ENCODE data around the gene VGLL4. TPM values are rescaled to one million over a fixed set of nuclear protein-coding genes. Genes with fewer than 3 reads are reported as not detected.
A peak's percentile ranks its signal among the peaks of the same experiment; 100 is the strongest.

VGLL4 gene
- total RNA-seq, 1 donor from 2014 or later = 29.4 TPM

DNA sequence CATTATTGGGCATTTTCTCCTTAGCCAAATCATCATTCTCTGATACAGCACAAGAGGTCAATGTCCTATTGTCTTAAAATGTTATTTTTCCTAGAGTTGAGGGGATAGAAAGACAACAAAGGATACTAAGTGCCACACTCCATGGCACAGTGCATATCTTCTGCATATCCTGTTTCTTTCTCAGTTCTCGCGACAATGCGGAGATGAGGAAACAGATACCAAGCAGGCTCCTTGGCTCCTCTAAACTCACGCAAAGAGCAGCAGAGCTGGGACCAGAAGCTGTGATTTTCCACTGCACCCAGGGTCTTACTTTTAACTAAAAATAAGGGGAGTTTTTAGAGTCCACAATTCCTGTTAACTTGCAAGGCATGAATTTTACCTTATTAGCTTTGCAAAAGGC lies 10.5 kb upstream of the VGLL4 start:
- Mint-ChIP-seq H3K27me3 (ENCODE audit: unreplicated experiment) (peaks cover 2% of the 10 kb centered on the region), H3K4me3 (ENCODE audit: unreplicated experiment) (no peak overlapping the region), H3K36me3 (ENCODE audit: unreplicated experiment) (no peaks in the 10 kb centered on the region), H3K9me3 (ENCODE audit: unreplicated experiment) (peaks cover 3% of the 10 kb centered on the region), H3K27ac (ENCODE audit: unreplicated experiment) (no peak overlapping the region), H3K4me1 (ENCODE audit: low read depth, unreplicated experiment) (peaks cover 6% of the 10 kb centered on the region)
- TF ChIP-seq, protein P1, sequence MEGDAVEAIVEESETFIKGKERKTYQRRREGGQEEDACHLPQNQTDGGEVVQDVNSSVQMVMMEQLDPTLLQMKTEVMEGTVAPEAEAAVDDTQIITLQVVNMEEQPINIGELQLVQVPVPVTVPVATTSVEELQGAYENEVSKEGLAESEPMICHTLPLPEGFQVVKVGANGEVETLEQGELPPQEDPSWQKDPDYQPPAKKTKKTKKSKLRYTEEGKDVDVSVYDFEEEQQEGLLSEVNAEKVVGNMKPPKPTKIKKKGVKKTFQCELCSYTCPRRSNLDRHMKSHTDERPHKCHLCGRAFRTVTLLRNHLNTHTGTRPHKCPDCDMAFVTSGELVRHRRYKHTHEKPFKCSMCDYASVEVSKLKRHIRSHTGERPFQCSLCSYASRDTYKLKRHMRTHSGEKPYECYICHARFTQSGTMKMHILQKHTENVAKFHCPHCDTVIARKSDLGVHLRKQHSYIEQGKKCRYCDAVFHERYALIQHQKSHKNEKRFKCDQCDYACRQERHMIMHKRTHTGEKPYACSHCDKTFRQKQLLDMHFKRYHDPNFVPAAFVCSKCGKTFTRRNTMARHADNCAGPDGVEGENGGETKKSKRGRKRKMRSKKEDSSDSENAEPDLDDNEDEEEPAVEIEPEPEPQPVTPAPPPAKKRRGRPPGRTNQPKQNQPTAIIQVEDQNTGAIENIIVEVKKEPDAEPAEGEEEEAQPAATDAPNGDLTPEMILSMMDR (IDR thresholded peaks at IDR 0.05; ENCODE audit: partially characterized antibody, unreplicated experiment) = no peak
- no peak for DNase-seq

DNA sequence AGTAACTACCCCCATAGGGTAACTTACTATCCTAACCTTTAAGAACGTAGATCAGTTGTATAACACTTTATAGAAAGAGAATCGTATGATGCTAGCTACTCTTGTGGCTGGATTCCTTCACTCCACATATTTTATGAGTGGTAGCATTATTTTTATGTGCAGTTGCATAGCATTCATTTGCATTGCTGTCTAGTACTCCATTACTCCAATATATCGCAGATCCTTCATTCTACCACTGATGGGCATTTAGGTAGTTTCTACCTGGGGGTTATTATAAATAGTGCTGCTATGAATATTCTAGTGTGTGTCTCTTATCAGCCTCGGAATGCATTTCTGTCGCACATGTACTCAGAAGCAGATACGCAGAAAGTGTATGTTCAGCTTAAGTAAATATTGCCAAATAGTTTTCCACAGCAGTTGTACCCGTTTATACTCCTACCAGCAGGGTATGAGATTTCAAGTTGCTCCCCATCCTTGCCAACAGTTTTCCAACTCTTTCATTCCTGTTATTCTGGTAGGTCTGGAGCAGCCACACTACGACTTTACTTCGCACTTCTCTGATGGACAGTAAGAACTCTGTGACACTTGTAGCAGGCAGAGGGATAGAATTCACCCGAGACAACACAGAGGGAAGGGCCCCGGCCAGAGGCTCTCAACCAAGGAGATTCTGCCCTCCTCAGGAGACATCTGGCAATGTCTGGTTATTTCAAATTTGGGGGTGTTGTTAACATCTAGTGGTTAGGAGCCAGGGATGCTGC lies 9.8 kb upstream of the VGLL4 start:
- Mint-ChIP-seq H3K4me3 (ENCODE audit: unreplicated experiment) (no peak overlapping the region), H3K36me3 (ENCODE audit: unreplicated experiment) (no peaks in the 10 kb centered on the region)

DNA sequence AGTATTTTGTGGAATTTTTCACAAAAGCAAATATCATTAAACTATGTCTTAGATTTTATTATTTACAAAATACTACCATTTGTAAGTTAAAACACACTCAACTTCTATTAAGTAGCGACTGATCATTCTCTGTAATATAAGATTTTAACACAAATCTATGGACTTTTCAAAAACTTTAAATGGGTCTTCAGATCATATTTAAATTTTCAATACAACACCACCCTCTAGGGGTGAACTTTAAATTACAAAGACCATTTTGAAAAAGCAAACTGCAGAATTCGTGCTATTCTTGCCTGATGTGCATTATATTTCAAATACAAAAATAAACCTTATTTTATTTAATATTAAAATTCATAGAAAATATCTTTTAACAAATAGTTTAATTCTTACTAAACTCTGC lies 8.2 kb upstream of the VGLL4 start:
- Mint-ChIP-seq H3K27me3 (ENCODE audit: unreplicated experiment) (peaks cover 2% of the 10 kb centered on the region), H3K9me3 (ENCODE audit: unreplicated experiment) (peaks cover 2% of the 10 kb centered on the region), H3K4me3 (ENCODE audit: unreplicated experiment) (no peak overlapping the region), H3K36me3 (ENCODE audit: unreplicated experiment) (no peaks in the 10 kb centered on the region), H3K27ac (ENCODE audit: unreplicated experiment) (no peak overlapping the region), H3K4me1 (ENCODE audit: low read depth, unreplicated experiment) (peaks cover 6% of the 10 kb centered on the region)
- TF ChIP-seq, protein P1 (IDR thresholded peaks at IDR 0.05; ENCODE audit: partially characterized antibody, unreplicated experiment) = peak; percentile 80
- DNase-seq = no peak

More for the DNA sequence above, 9.8 kb upstream of the VGLL4 start:
- no peak overlapping the region for H3K27ac Mint-ChIP-seq (ENCODE audit: unreplicated experiment)
- TF ChIP-seq, protein P1 (IDR thresholded peaks at IDR 0.05; ENCODE audit: partially characterized antibody, unreplicated experiment) = no peak
- H3K27me3 Mint-ChIP-seq (ENCODE audit: unreplicated experiment) = peaks cover 2% of the 10 kb centered on the region
- H3K9me3 Mint-ChIP-seq (ENCODE audit: unreplicated experiment) = peaks cover 2% of the 10 kb centered on the region
- DNase-seq = no peak
- H3K4me1 Mint-ChIP-seq (ENCODE audit: low read depth, unreplicated experiment) = peaks cover 6% of the 10 kb centered on the region

DNA sequence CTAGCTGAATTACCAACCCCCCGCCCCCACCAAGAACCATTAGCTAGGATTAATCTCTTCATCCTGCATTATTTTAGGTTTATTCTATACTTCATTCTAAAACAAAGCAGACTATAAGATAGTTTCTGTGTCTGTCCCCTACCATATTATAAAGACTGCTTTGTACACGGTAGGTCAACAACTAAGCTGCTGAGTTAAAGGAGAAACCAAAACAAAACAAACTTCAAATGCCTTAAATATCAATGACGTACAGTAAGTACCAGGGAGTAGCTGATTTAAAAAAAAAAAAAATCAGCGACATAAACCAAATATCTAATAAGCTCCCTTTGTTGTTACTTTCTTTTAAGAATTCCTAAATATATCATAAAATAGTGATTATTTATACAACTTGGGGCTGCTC lies 7.8 kb upstream of the VGLL4 start:
- peaks cover 6% of the 10 kb centered on the region for H3K4me1 Mint-ChIP-seq (ENCODE audit: low read depth, unreplicated experiment)
- H3K36me3 Mint-ChIP-seq (ENCODE audit: unreplicated experiment) = no peaks in the 10 kb centered on the region
- TF ChIP-seq, protein P1 (IDR thresholded peaks at IDR 0.05; ENCODE audit: partially characterized antibody, unreplicated experiment) = no peak
- H3K4me3 Mint-ChIP-seq (ENCODE audit: unreplicated experiment) = no peak overlapping the region
- no peak overlapping the region for H3K27ac Mint-ChIP-seq (ENCODE audit: unreplicated experiment)
- H3K27me3 Mint-ChIP-seq (ENCODE audit: unreplicated experiment) = peaks cover 2% of the 10 kb centered on the region
- peaks cover 2% of the 10 kb centered on the region for H3K9me3 Mint-ChIP-seq (ENCODE audit: unreplicated experiment)
- no peak for DNase-seq

DNA sequence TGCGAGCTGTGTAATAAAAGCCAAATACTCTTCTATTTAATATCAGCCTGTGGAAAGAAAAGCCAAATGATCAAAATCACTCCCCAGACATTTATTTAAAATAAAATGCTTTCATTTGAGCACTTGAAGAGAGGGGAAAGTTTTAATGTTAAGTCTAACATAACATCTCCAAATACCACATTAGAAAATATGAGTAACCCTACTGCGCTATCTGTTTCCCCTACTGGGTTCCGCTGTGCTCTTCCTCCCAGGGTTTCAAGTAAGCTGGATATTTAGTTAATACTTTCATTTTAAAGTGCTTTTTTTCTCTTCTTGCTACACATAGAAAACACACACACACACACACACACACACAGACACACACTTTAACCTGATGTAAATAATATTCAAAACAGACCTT lies 6.7 kb upstream of the VGLL4 start:
- TF ChIP-seq, protein P1 (IDR thresholded peaks at IDR 0.05; ENCODE audit: partially characterized antibody, unreplicated experiment) = no peak

More for the DNA sequence above, 6.7 kb upstream of the VGLL4 start:
- no peak for DNase-seq
- Mint-ChIP-seq H3K4me1 (ENCODE audit: low read depth, unreplicated experiment) (peaks cover 1% of the 10 kb centered on the region), H3K36me3 (ENCODE audit: unreplicated experiment) (no peaks in the 10 kb centered on the region), H3K9me3 (ENCODE audit: unreplicated experiment) (peaks cover 2% of the 10 kb centered on the region), H3K27ac (ENCODE audit: unreplicated experiment) (no peak overlapping the region), H3K27me3 (ENCODE audit: unreplicated experiment) (no peaks in the 10 kb centered on the region), H3K4me3 (ENCODE audit: unreplicated experiment) (no peak overlapping the region)

Measured in glutamatergic neuron (in vitro differentiated cells).